Natural killer cell (primary cell): ENCODE data around the gene WDR45. TPM values are rescaled to one million over a fixed set of nuclear protein-coding genes. Genes with fewer than 3 reads are reported as not detected.

Source experiments
- ATAC-seq, 3 donors: fragments of 150-1000 bp in 2 of 3; fragments of 200-7000 bp in 1 of 3; cut with Tn5 transposase; 1 replicate in 1 of 3; 2 replicates in 2 of 3; pipeline ENCODE4 v1.10.0; 2021; ENCODE audit warnings: mild to moderate bottlenecking in 2 of 3, moderate library complexity in 2 of 3
- DNase-seq, 2 donors: peaks; one replicate each; pipeline versions ENCODE4 v3.0.0 to v3.0.0-alpha.2; 2013 to 2021; ENCODE audit warnings: mixed read lengths in 1 of 2
- H3K27ac ChIP-seq: one replicate; pipeline ENCODE4 v1.5.1; 2013; ENCODE audit warnings: mild to moderate bottlenecking, low read length
- H3K27me3 ChIP-seq: one replicate; pipeline ENCODE4 v1.6.1; 2013; ENCODE audit warnings: low read length; ENCODE audit not compliant: control insufficient read depth, insufficient read depth
- H3K36me3 ChIP-seq: one replicate; pipeline ENCODE4 v1.6.1; 2013; ENCODE audit warnings: low read length; ENCODE audit not compliant: control insufficient read depth, insufficient read depth
- H3K4me1 ChIP-seq: one replicate; pipeline ENCODE4 v1.6.1; 2013; ENCODE audit warnings: low read length; ENCODE audit not compliant: control insufficient read depth, insufficient read depth
- H3K4me3 ChIP-seq: one replicate; pipeline ENCODE4 v1.5.1; 2013; ENCODE audit warnings: low read length
- H3K9me3 ChIP-seq: one replicate; pipeline ENCODE4 v1.6.1; 2013; ENCODE audit warnings: low read length; ENCODE audit not compliant: control insufficient read depth, insufficient read depth
- H3K27ac Mint-ChIP-seq, 2 donors: one replicate each; pipeline ENCODE4 v1.8.0; 2022; ENCODE audit warnings: mild to moderate bottlenecking in 2 of 2, mixed read lengths in 2 of 2, moderate library complexity in 1 of 2
- H3K27me3 Mint-ChIP-seq, 2 donors: one replicate each; pipeline ENCODE4 v1.8.0; 2022; ENCODE audit warnings: low read depth in 2 of 2, mixed read lengths in 2 of 2
- H3K36me3 Mint-ChIP-seq: one replicate; pipeline ENCODE4 v1.8.0; 2022; ENCODE audit warnings: mixed read lengths
- H3K4me1 Mint-ChIP-seq, 2 donors: one replicate each; pipeline ENCODE4 v1.8.0; 2022; ENCODE audit warnings: mixed read lengths in 2 of 2
- H3K4me3 Mint-ChIP-seq: one replicate; pipeline ENCODE4 v1.8.0; 2022; ENCODE audit warnings: mild to moderate bottlenecking, moderate library complexity, mixed read lengths
- H3K9me3 Mint-ChIP-seq, 2 donors: one replicate each; pipeline ENCODE4 v1.8.0; 2022; ENCODE audit warnings: mixed read lengths in 2 of 2
- WGBS: methylation state at CpG from one replicate; pipeline ENCODE4 v1.1.7; 2013; ENCODE audit warnings: missing lambda C conversion rate; ENCODE audit not compliant: insufficient coverage; 5-methylcytosine and 5-hydroxymethylcytosine counted together
- intact Hi-C: fragments of 100-400 bp; cut with micrococcal nuclease; formaldehyde crosslinking; loops from one replicate; pipeline ENCODE4 v1.14.2; 2022
- total RNA-seq, 4 donors: library from RNA; stranded (reverse); fragments of 120-200 nt in 1 of 4; gene quantifications; one replicate each; pipeline versions ENCODE4 v1.2.3 to v1.2.4, GENCODE V29; 2013 to 2022
- TF ChIP-seq, protein P1 (sequence below): fragments of 200-600 bp; IDR thresholded peaks from one replicate; pipeline ENCODE4 v1.8.0; 2022; ENCODE audit warnings: antibody characterized with exemption

Gene WDR45
- total RNA-seq, 3 donors from 2014 or later (not counting 1 experiment from before 2014, with no cell fraction given), result 116 to 142 (median 134) TPM

DNA sequence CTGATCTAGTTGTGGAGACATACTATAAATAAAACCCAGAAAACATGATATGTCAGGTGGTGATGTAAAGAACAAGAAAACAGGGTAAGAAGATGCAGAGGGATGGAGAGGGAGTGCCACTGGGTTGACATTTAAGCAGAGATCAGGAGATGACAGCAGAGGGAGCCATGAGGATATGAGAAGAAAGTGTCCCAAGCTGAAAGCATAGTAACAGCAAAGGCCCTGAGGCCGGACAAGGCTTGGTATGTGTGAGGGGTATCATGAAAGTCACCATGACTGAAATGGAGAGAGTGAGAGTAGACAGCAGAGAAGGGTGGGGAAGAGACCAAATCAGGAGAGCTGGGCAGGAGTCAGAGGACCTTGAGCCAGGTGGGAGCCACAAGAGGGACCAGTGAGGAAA, 40.4 kb upstream of the WDR45 start:
- Histone ChIP-seq H3K27me3 (no peaks in the 10 kb centered on the region), H3K4me3 (no peak overlapping the region), H3K9me3 (no peaks in the 10 kb centered on the region), H3K4me1 (peaks cover 36% of the 10 kb centered on the region), H3K27ac (no peak overlapping the region), H3K36me3 (peaks cover 23% of the 10 kb centered on the region)
- Mint-ChIP-seq H3K27ac (peak overlapping the region in 1 of 2 donors; percentile 11), H3K4me1 (peaks cover 24 to 44% of the 10 kb centered on the region in 2 donors), H3K4me3 (no peak overlapping the region), H3K27me3 (no peaks in the 10 kb centered on the region), H3K36me3 (no peaks in the 10 kb centered on the region), H3K9me3 (no peaks in the 10 kb centered on the region)
- WGBS, result 89% methylated on average over 1 of the region's 1 CpG
- TF ChIP-seq, protein P1, sequence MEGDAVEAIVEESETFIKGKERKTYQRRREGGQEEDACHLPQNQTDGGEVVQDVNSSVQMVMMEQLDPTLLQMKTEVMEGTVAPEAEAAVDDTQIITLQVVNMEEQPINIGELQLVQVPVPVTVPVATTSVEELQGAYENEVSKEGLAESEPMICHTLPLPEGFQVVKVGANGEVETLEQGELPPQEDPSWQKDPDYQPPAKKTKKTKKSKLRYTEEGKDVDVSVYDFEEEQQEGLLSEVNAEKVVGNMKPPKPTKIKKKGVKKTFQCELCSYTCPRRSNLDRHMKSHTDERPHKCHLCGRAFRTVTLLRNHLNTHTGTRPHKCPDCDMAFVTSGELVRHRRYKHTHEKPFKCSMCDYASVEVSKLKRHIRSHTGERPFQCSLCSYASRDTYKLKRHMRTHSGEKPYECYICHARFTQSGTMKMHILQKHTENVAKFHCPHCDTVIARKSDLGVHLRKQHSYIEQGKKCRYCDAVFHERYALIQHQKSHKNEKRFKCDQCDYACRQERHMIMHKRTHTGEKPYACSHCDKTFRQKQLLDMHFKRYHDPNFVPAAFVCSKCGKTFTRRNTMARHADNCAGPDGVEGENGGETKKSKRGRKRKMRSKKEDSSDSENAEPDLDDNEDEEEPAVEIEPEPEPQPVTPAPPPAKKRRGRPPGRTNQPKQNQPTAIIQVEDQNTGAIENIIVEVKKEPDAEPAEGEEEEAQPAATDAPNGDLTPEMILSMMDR, result no peak
- ATAC-seq (no peak), DNase-seq (no peak)
- intact Hi-C loops, result no loop called here

DNA sequence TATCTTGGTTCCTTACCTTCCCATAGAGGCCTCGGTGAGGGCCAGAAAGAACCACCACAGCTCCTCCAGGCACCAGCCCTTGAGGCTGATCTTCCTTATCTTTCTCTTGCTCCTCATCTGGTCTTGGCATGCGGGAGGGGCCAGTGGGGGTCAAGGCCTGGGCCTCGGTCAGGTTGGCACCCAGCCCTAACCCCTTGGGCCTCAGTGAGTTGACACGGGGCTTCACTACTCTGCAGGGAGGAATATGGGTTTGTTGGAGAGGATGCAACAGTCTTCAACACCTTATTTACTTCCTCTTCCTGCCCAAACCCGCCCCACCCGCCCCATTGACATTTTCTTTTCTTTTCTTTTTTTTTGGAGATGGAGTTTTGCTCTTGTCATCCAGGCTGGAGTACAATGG, 37.9 kb upstream of the WDR45 start:
- Histone ChIP-seq H3K36me3 (peaks cover 37% of the 10 kb centered on the region), H3K4me3 (no peak overlapping the region), H3K27me3 (no peaks in the 10 kb centered on the region), H3K9me3 (no peaks in the 10 kb centered on the region), H3K4me1 (peaks cover 24% of the 10 kb centered on the region), H3K27ac (peak overlapping the region; percentile 45)
- ATAC-seq, result peak in 2 of 3 donors; percentile 44 to 56
- Mint-ChIP-seq H3K4me1 (peaks cover 24 to 33% of the 10 kb centered on the region in 2 donors), H3K27ac (peak overlapping the region; percentile 81 to 87), H3K9me3 (no peaks in the 10 kb centered on the region), H3K4me3 (peak overlapping the region; percentile 93), H3K36me3 (no peaks in the 10 kb centered on the region), H3K27me3 (no peaks in the 10 kb centered on the region)
- intact Hi-C loops, result no loop called here
- TF ChIP-seq, protein P1, result no peak
- WGBS, result 91% methylated on average over 1 of the region's 6 CpGs
- DNase-seq, result peak in 1 of 2 donors; percentile 23

DNA sequence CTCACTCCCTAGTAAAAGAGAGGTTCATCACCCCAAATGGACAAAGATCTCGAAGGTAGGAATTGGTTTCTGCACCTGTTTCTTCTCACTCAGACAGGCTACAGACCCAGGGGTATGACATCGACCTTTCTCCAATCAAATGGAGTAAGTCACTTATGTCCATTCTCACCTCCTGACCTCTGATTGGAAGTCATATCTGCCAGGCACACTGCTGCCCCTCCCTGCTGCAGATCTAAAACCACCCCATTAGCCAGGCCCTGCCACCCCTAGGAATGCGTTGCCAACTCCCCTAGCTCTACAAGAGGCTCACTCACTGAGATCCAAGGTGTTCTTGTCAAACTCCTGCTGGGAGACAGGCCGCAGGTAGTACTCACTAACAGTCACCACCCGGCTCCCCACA, 37.0 kb upstream of the WDR45 start:
- no peaks in the 10 kb centered on the region for H3K36me3 Mint-ChIP-seq
- Histone ChIP-seq H3K36me3 (peaks cover 46% of the 10 kb centered on the region), H3K4me1 (peaks cover 20% of the 10 kb centered on the region), H3K4me3 (no peak overlapping the region), H3K9me3 (no peaks in the 10 kb centered on the region), H3K27me3 (no peaks in the 10 kb centered on the region), H3K27ac (no peak overlapping the region)
- H3K4me1 Mint-ChIP-seq, result peaks cover 24 to 25% of the 10 kb centered on the region in 2 donors
- WGBS, result 94% methylated on average over 3 of the region's 5 CpGs
- no peak for ATAC-seq
- intact Hi-C loops, result no loop called here
- no peaks in the 10 kb centered on the region for H3K9me3 Mint-ChIP-seq
- H3K27ac Mint-ChIP-seq, result peak overlapping the region; percentile 81 to 87
- H3K27me3 Mint-ChIP-seq, result no peaks in the 10 kb centered on the region
- peak overlapping the region; percentile 93 for H3K4me3 Mint-ChIP-seq
- no peak for DNase-seq
- TF ChIP-seq, protein P1, result no peak

DNA sequence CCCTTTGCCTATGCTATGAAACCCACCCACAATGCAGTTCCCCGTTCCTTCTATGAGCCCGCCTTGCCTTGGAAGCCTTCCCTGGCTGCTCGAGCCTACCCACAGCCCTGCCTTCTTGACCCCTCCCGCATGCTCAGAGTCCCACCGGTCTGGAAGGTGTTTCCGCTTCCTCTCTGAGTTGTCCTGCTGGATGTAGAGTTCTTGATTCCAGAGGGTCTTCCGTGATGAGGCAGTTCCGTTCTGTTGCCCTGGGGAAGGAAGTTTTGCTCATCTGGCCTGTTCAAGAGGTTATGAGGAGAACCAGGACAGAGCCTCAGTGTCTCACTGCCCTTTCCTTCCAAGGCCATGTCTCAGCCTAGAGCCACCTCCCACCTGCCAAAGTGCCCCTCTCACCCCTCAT, 36.4 kb upstream of the WDR45 start:
- no peak overlapping the region for H3K27ac ChIP-seq
- H3K4me1 ChIP-seq, result peaks cover 20% of the 10 kb centered on the region
- H3K9me3 Mint-ChIP-seq, result no peaks in the 10 kb centered on the region
- H3K27me3 ChIP-seq, result no peaks in the 10 kb centered on the region
- H3K36me3 ChIP-seq, result peaks cover 45% of the 10 kb centered on the region
- ATAC-seq (no peak), DNase-seq (no peak)
- H3K27ac Mint-ChIP-seq, result peak overlapping the region; percentile 81 to 87
- intact Hi-C loops, result no loop called here
- no peaks in the 10 kb centered on the region for H3K36me3 Mint-ChIP-seq
- no peaks in the 10 kb centered on the region for H3K9me3 ChIP-seq
- peak overlapping the region; percentile 93 for H3K4me3 Mint-ChIP-seq
- no peak overlapping the region for H3K4me3 ChIP-seq
- TF ChIP-seq, protein P1, result no peak
- H3K27me3 Mint-ChIP-seq, result no peaks in the 10 kb centered on the region
- WGBS, result 92% methylated on average over 8 of the region's 8 CpGs
- peaks cover 22 to 24% of the 10 kb centered on the region in 2 donors for H3K4me1 Mint-ChIP-seq
